Measurements from ENCODE around the gene SPSB1.
"Not testable (repeated sequence)": the region's sequence is repeated elsewhere in the genome, so short reads cannot be mapped to it uniquely, and the experiment has no call there.

The SPSB1 gene

DNA sequence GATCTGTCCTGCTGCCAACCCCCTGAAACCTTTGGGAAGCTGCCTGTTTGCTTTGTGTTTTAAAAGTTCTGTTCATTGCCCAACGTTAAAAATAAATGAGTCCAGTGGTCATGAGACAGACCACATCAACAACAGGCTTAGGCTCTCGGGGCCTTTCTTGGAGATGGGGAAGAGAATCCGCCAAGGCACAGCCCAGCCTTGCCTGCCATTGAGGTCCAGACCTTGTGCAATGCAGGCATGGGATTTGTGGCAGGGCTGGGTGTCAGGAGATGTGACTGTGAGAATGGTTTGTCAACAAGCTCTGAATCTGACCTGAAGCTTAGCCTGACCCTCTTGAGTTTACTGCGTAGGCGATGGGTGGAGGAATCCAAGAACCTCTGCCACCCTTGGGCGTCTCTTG lies 4.2 kb downstream of the SPSB1 start:
- peaks cover 70% of the 10 kb centered on the region for H3K79me2 ChIP-seq (ENCODE audit: insufficient read depth, low read depth)
- H3K4me2 ChIP-seq = peak overlapping the region; percentile 95; the same call in 1 of the 2 replicates
- TF ChIP-seq, protein P1, sequence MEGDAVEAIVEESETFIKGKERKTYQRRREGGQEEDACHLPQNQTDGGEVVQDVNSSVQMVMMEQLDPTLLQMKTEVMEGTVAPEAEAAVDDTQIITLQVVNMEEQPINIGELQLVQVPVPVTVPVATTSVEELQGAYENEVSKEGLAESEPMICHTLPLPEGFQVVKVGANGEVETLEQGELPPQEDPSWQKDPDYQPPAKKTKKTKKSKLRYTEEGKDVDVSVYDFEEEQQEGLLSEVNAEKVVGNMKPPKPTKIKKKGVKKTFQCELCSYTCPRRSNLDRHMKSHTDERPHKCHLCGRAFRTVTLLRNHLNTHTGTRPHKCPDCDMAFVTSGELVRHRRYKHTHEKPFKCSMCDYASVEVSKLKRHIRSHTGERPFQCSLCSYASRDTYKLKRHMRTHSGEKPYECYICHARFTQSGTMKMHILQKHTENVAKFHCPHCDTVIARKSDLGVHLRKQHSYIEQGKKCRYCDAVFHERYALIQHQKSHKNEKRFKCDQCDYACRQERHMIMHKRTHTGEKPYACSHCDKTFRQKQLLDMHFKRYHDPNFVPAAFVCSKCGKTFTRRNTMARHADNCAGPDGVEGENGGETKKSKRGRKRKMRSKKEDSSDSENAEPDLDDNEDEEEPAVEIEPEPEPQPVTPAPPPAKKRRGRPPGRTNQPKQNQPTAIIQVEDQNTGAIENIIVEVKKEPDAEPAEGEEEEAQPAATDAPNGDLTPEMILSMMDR (conservative IDR thresholded peaks at IDR 0.05; ENCODE audit: low read depth, low read length) = no peak

GRCh38 chr1:9297831-9298230 lies 5.1 kb downstream of the SPSB1 start:
- Histone ChIP-seq H3K27me3 (ENCODE audit: insufficient read depth, low read depth) (no peaks in the 10 kb centered on the region), H3K79me2 (ENCODE audit: insufficient read depth, low read depth) (peaks cover 77% of the 10 kb centered on the region), H3K27ac (no peak overlapping the region), H3K4me1 (ENCODE audit: low read depth, poor library complexity, severe bottlenecking) (peaks cover 43% of the 10 kb centered on the region), H3K4me3 (IDR thresholded peaks at IDR 0.05; ENCODE audit: insufficient read depth, low read depth, low read length) (no peak overlapping the region), H3K4me2 (no peak overlapping the region), H3K9ac (no peak overlapping the region), H2AFZ (ENCODE audit: low read depth) (no peak overlapping the region), H3K36me3 (ENCODE audit: insufficient read depth) (no peaks in the 10 kb centered on the region), H4K20me1 (ENCODE audit: insufficient read depth) (no peaks in the 10 kb centered on the region)
- TF ChIP-seq, protein P1 (conservative IDR thresholded peaks at IDR 0.05; ENCODE audit: low read depth, low read length) = no peak

More for the DNA sequence above, 4.2 kb downstream of the SPSB1 start:
- H3K4me1 ChIP-seq (ENCODE audit: low read depth, poor library complexity, severe bottlenecking) = peaks cover 47% of the 10 kb centered on the region
- H3K27ac ChIP-seq = no peak overlapping the region
- no peaks in the 10 kb centered on the region for H3K36me3 ChIP-seq (ENCODE audit: insufficient read depth)
- no peak overlapping the region for H3K4me3 ChIP-seq (IDR thresholded peaks at IDR 0.05; ENCODE audit: insufficient read depth, low read depth, low read length)
- no peaks in the 10 kb centered on the region for H4K20me1 ChIP-seq (ENCODE audit: insufficient read depth)
- H2AFZ ChIP-seq (ENCODE audit: low read depth) = no peak overlapping the region
- H3K9ac ChIP-seq = no peak overlapping the region
- H3K27me3 ChIP-seq (ENCODE audit: insufficient read depth, low read depth) = no peaks in the 10 kb centered on the region

GRCh38 chr1:9298282-9298681 lies 5.6 kb downstream of the SPSB1 start:
- H3K79me2 ChIP-seq (ENCODE audit: insufficient read depth, low read depth) = peaks cover 78% of the 10 kb centered on the region
- no peak overlapping the region for H2AFZ ChIP-seq (ENCODE audit: low read depth)
- no peak overlapping the region for H3K4me3 ChIP-seq (IDR thresholded peaks at IDR 0.05; ENCODE audit: insufficient read depth, low read depth, low read length)
- H3K4me1 ChIP-seq (ENCODE audit: low read depth, poor library complexity, severe bottlenecking) = peaks cover 43% of the 10 kb centered on the region
- no peak overlapping the region for H3K27ac ChIP-seq
- no peak overlapping the region for H3K9ac ChIP-seq
- H4K20me1 ChIP-seq (ENCODE audit: insufficient read depth) = no peaks in the 10 kb centered on the region
- H3K36me3 ChIP-seq (ENCODE audit: insufficient read depth) = no peaks in the 10 kb centered on the region
- no peak overlapping the region for H3K4me2 ChIP-seq
- no peaks in the 10 kb centered on the region for H3K27me3 ChIP-seq (ENCODE audit: insufficient read depth, low read depth)
- TF ChIP-seq, protein P1 (conservative IDR thresholded peaks at IDR 0.05; ENCODE audit: low read depth, low read length) = no peak

GRCh38 chr1:9299571-9300541 lies 7.2 kb downstream of the SPSB1 start:
- Histone ChIP-seq H3K4me1 (ENCODE audit: low read depth, poor library complexity, severe bottlenecking) (peaks cover 31% of the 10 kb centered on the region), H3K79me2 (ENCODE audit: insufficient read depth, low read depth) (peaks cover 78% of the 10 kb centered on the region)
- not testable (repeated sequence) for H3K4me3 ChIP-seq (IDR thresholded peaks at IDR 0.05; ENCODE audit: insufficient read depth, low read depth, low read length); H3K27me3 ChIP-seq (ENCODE audit: insufficient read depth, low read depth); H3K36me3 ChIP-seq (ENCODE audit: insufficient read depth); H4K20me1 ChIP-seq (ENCODE audit: insufficient read depth); H2AFZ ChIP-seq (ENCODE audit: low read depth); H3K27ac ChIP-seq; H3K4me2 ChIP-seq; H3K9ac ChIP-seq

DNA sequence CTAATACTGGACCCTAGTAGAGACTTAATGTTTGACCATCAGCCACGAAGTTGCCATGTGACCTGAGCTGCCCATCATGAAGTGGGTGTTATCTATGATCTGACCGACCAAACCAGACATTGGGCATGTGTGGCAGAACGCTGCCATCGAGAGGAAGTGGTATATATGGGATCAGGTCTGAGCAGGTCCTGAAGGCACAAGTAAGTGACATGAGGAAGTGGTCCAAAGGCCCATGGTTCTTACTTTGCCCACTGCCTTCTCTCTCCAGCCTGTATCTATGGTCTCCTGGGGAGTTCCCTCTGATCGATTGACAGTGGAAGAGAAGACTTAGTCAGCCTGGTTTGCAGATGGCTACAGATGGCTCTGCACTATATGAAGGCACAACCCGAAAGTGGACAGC lies 7.9 kb downstream of the SPSB1 start:
- H3K36me3 ChIP-seq (ENCODE audit: insufficient read depth) = no peaks in the 10 kb centered on the region
- H3K79me2 ChIP-seq (ENCODE audit: insufficient read depth, low read depth) = peaks cover 83% of the 10 kb centered on the region
- no peak overlapping the region for H2AFZ ChIP-seq (ENCODE audit: low read depth)
- H3K9ac ChIP-seq = no peak overlapping the region
- H3K4me2 ChIP-seq = no peak overlapping the region
- H4K20me1 ChIP-seq (ENCODE audit: insufficient read depth) = no peaks in the 10 kb centered on the region
- H3K27me3 ChIP-seq (ENCODE audit: insufficient read depth, low read depth) = no peaks in the 10 kb centered on the region
- no peak overlapping the region for H3K4me3 ChIP-seq (IDR thresholded peaks at IDR 0.05; ENCODE audit: insufficient read depth, low read depth, low read length)
- peaks cover 24% of the 10 kb centered on the region for H3K4me1 ChIP-seq (ENCODE audit: low read depth, poor library complexity, severe bottlenecking)
- no peak overlapping the region for H3K27ac ChIP-seq
- TF ChIP-seq, protein P1 (conservative IDR thresholded peaks at IDR 0.05; ENCODE audit: low read depth, low read length) = no peak

Data from KMS-11 (cell line).